ENCODE measurements around the gene PDGFB.

The PDGFB gene

GRCh38 chr22:39276440-39277141 is 31.8 kb upstream of the PDGFB start:
- DNase-seq, result no peak

GRCh38 chr22:39275814-39276439 is 31.1 kb upstream of the PDGFB start:
- DNase-seq, result no peak

GRCh38 chr22:39273950-39274887 is 29.4 kb upstream of the PDGFB start:
- no peak for DNase-seq

- DNase-seq, result no peak
Observed at GRCh38 chr22:39270792-39271191, 26.0 kb upstream of the PDGFB start.

- no peak for DNase-seq
Observed at GRCh38 chr22:39270280-39270679, 25.5 kb upstream of the PDGFB start.

- no peak for DNase-seq
Observed at GRCh38 chr22:39269095-39269790, 24.5 kb upstream of the PDGFB start.

- DNase-seq, result no peak
Observed at GRCh38 chr22:39268645-39269044, 23.9 kb upstream of the PDGFB start.

- DNase-seq, result peak; percentile 45
Observed at GRCh38 chr22:39267974-39268373, 23.2 kb upstream of the PDGFB start.

- no peak for DNase-seq
Observed at GRCh38 chr22:39266398-39267030, 21.7 kb upstream of the PDGFB start.

- no peak for DNase-seq
Observed at GRCh38 chr22:39265143-39265886, 20.5 kb upstream of the PDGFB start.

GRCh38 chr22:39264349-39265038 is 19.7 kb upstream of the PDGFB start:
- no peak for DNase-seq

GRCh38 chr22:39263626-39264348 is 19.0 kb upstream of the PDGFB start:
- DNase-seq, result no peak

- DNase-seq, result no peak
Observed at GRCh38 chr22:39259666-39260065, 14.9 kb upstream of the PDGFB start.

GRCh38 chr22:39257901-39258475 is 13.2 kb upstream of the PDGFB start:
- no peak for DNase-seq

- DNase-seq, result no peak
Observed at GRCh38 chr22:39256979-39257378, 12.2 kb upstream of the PDGFB start.

- no peak for DNase-seq
Observed at GRCh38 chr22:39256186-39256552, 11.4 kb upstream of the PDGFB start.

GRCh38 chr22:39255449-39256185 is 10.8 kb upstream of the PDGFB start:
- DNase-seq, result no peak

- DNase-seq, result peak; percentile 71
Observed at GRCh38 chr22:39254789-39255298, 10.1 kb upstream of the PDGFB start.

- no peak for DNase-seq
Observed at GRCh38 chr22:39254122-39254521, 9.3 kb upstream of the PDGFB start.

Data from kidney glomerular epithelial cell (primary cell).